Panc1 (cell line): Measurements from ENCODE around the gene ACOT4. TPM values are rescaled to one million over a fixed set of nuclear protein-coding genes. Genes with fewer than 3 reads are reported as not detected.
"Not testable (repeated sequence)": the region's sequence is repeated elsewhere in the genome, so short reads cannot be mapped to it uniquely, and the experiment has no call there.

Experiments
- ATAC-seq: fragments of 200-7000 bp; cut with Tn5 transposase; 2 replicates; pipeline ENCODE4 v1.9.1; 2020; ENCODE audit warnings: mild to moderate bottlenecking, moderate library complexity
- BruUV-seq: library from RNA; stranded (reverse); fragments of 400-500 nt; replicated peaks from 2 replicates; lab custom pipeline; 2021; lab: Mats Ljungman, UMichigan
- CTCF ChIA-PET: fragments of 300-600 bp; sonication (Branson Sonifier 250); formaldehyde crosslinking; loops from one replicate; lab custom pipeline; 2022; ENCODE audit warnings: antibody characterized with exemption; lab: Charles Lee
- POLR2A ChIA-PET: fragments of 300-600 bp; sonication (Branson Sonifier 250); formaldehyde crosslinking; loops from one replicate; lab custom pipeline; 2022; ENCODE audit warnings: antibody characterized with exemption; lab: Charles Lee
- DNase-seq: peaks from one replicate; pipeline ENCODE4 v3.0.0-alpha.2; 2010; ENCODE audit warnings: low read depth, low spot score
- H3K27ac ChIP-seq: 2 replicates; pipeline ENCODE4 v1.5.1; 2011; ENCODE audit warnings: mild to moderate bottlenecking, low read length, inconsistent platforms
- H3K27me3 ChIP-seq: fragments of 200-500 bp; sonication (Bioruptor generic); 2 replicates; pipeline ENCODE4 v1.6.0; 2014; ENCODE audit warnings: low read length, inconsistent platforms; ENCODE audit not compliant: control insufficient read depth, insufficient read depth
- H3K36me3 ChIP-seq: fragments of 200-500 bp; sonication (Bioruptor generic); 2 replicates; pipeline ENCODE4 v1.5.1; 2014; ENCODE audit warnings: inconsistent platforms, mild to moderate bottlenecking, low read length, moderate library complexity; ENCODE audit not compliant: control insufficient read depth, insufficient read depth
- H3K4me1 ChIP-seq: 2 replicates; pipeline ENCODE4 v1.5.1; 2011; ENCODE audit warnings: inconsistent platforms, mild to moderate bottlenecking, low read length, moderate library complexity; ENCODE audit not compliant: control insufficient read depth, insufficient read depth
- H3K4me3 ChIP-seq, 2 experiments: 2 replicates each; pipeline ENCODE4 v1.5.1; 2011 to 2012; ENCODE audit warnings: low read depth in 2 of 2, low read length in 2 of 2, mild to moderate bottlenecking in 2 of 2, inconsistent platforms in 1 of 2, moderate library complexity in 1 of 2
- H3K9me3 ChIP-seq: fragments of 200-500 bp; sonication (Bioruptor generic); 2 replicates; pipeline ENCODE4 v1.5.1; 2014; ENCODE audit warnings: low read depth, mild to moderate bottlenecking, inconsistent platforms, low read length, moderate library complexity; ENCODE audit not compliant: control insufficient read depth, insufficient read depth
- POLR2AphosphoS5 ChIP-seq: IDR thresholded peaks from 2 replicates; pipeline ENCODE4 v1.6.1; 2012; ENCODE audit warnings: mild to moderate bottlenecking, low read depth, low read length, moderate library complexity
- SIN3A ChIP-seq: IDR thresholded peaks from 2 replicates; pipeline ENCODE4 v1.6.1; 2012; ENCODE audit warnings: low read depth, mild to moderate bottlenecking, low read length, moderate library complexity, borderline replicate concordance; ENCODE audit not compliant: insufficient read depth
- TCF7L2 ChIP-seq: IDR thresholded peaks from 2 replicates; pipeline ENCODE4 v1.6.1; 2011; ENCODE audit warnings: mild to moderate bottlenecking, low read depth, low read length, inconsistent platforms
- in situ Hi-C: cut with HindIII; loops from 2 replicates; pipeline ENCODE4 v1.10.0; 2016; ENCODE audit warnings: low sequenced_read_pairs, low pct_unique_long_range_greater_than_20kb
- intact Hi-C: fragments of 100-400 bp; cut with micrococcal nuclease; formaldehyde crosslinking; loops from one replicate; pipeline ENCODE4 v1.10.0; 2022; ENCODE audit not compliant: unreplicated experiment
- total RNA-seq: library from RNA; stranded (reverse); gene quantifications from one replicate; pipeline ENCODE4 v1.2.1, GENCODE V29; 2021; ENCODE audit not compliant: unreplicated experiment
- TF ChIP-seq, protein P1 (sequence below), 2 experiments: IDR thresholded peaks; 2 replicates each; pipeline ENCODE4 v1.6.1; 2011 to 2012; ENCODE audit warnings: low read depth in 2 of 2, control low read depth in 1 of 2, low read length in 1 of 2, mild to moderate bottlenecking in 1 of 2, moderate library complexity in 1 of 2; ENCODE audit not compliant: insufficient read depth in 1 of 2
- TF ChIP-seq, protein P2 (sequence below): fragments of 450-650 bp; IDR thresholded peaks from 2 replicates; pipeline ENCODE4 v1.5.1; 2017; ENCODE audit warnings: mild to moderate bottlenecking

The ACOT4 gene
- total RNA-seq, 1 experiment from 2014 or later = 2.7 TPM

DNA sequence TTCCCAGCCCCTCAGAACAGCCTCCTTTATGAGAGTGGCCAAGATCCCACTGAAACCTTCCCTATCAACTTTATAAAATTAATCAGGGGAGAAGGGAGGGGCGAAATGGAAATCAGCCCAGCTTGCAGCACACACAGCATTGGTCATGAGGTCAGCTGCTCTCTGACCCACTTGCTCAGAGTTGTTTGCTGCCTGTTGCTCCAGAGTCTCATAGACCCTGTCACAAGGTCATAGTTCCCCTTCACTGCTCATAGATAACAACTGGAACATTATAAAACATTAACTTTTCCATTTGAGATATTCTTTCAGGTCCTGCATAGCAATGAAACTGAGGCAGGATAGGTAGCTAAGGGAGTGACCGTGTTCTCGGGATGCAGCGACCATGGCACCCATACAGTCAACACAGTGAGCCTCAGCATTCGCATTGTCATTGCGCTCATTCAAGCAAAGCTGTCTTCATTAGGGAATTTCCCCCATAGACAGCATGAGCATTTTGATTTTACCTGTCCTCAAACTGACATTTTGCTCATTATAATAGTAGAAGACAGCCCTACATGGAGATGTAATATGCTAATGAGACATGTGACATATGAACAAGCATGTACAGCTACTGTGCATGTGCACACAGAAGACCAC, 41.7 kb upstream of the ACOT4 start:
- H3K27ac ChIP-seq, H3K9me3 ChIP-seq, ATAC-seq, H3K4me3 ChIP-seq, H3K36me3 ChIP-seq, CTCF ChIA-PET, BruUV-seq, in situ Hi-C loops, DNase-seq, H3K27me3 ChIP-seq, H3K4me1 ChIP-seq, intact Hi-C loops, POLR2A ChIA-PET: not testable (repeated sequence)

DNA sequence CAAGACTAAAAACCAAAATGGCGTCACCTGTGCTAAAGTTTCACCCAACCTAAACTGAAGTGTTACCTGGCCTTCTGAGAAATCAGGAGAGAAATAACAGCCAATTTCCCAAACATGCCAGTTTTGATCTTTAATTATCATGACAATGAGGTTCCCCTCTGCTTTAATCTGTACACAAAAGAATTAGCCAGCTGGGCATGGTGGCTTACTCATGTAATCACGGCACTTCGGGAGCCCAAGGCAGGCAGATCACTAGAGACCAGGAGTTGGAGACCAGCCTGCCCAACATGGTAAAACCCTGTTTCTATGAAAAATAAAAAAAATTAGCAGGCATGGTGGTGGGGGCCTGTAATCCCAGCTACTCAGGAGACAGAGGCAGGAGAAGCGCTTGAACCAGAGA, 37.8 kb upstream of the ACOT4 start:
- ATAC-seq = no peak
- DNase-seq = no peak

DNA sequence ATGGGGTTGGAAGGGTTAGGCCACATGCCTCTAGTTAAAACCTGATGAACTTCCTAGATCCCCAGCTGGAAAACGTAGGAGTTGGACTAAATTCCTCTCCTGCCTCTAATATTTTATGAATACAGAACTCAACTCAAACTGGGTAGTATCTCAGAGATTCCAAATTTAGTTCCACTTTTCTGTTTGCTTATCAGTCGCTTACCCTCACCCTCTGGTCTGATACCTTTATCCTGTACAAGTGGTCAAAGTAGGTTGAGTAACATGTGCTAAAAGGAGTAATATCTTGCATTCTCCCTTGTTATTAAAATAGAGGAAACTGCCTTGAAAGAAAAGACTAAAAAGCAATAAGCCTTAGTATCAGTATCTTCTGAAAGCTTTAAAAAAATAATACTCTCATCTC, 34.5 kb upstream of the ACOT4 start:
- H3K27me3 ChIP-seq, DNase-seq, POLR2A ChIA-PET, CTCF ChIA-PET, H3K27ac ChIP-seq, H3K4me1 ChIP-seq, intact Hi-C loops, H3K36me3 ChIP-seq, ATAC-seq, H3K9me3 ChIP-seq, H3K4me3 ChIP-seq, in situ Hi-C loops, BruUV-seq: not testable (repeated sequence)

More for the DNA sequence above, 37.8 kb upstream of the ACOT4 start:
- no peak overlapping the region for H3K27ac ChIP-seq
- no peak overlapping the region for H3K4me3 ChIP-seq
- no TSS peak for BruUV-seq
- H3K27me3 ChIP-seq = no peaks in the 10 kb centered on the region
- intact Hi-C loops = no loop called here
- POLR2A ChIA-PET = no interaction called here
- TF ChIP-seq, protein P1, sequence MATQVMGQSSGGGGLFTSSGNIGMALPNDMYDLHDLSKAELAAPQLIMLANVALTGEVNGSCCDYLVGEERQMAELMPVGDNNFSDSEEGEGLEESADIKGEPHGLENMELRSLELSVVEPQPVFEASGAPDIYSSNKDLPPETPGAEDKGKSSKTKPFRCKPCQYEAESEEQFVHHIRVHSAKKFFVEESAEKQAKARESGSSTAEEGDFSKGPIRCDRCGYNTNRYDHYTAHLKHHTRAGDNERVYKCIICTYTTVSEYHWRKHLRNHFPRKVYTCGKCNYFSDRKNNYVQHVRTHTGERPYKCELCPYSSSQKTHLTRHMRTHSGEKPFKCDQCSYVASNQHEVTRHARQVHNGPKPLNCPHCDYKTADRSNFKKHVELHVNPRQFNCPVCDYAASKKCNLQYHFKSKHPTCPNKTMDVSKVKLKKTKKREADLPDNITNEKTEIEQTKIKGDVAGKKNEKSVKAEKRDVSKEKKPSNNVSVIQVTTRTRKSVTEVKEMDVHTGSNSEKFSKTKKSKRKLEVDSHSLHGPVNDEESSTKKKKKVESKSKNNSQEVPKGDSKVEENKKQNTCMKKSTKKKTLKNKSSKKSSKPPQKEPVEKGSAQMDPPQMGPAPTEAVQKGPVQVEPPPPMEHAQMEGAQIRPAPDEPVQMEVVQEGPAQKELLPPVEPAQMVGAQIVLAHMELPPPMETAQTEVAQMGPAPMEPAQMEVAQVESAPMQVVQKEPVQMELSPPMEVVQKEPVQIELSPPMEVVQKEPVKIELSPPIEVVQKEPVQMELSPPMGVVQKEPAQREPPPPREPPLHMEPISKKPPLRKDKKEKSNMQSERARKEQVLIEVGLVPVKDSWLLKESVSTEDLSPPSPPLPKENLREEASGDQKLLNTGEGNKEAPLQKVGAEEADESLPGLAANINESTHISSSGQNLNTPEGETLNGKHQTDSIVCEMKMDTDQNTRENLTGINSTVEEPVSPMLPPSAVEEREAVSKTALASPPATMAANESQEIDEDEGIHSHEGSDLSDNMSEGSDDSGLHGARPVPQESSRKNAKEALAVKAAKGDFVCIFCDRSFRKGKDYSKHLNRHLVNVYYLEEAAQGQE (IDR thresholded peaks at IDR 0.05; ENCODE audit: insufficient read depth in 1 of 2, low read depth in 2 of 2, low read length in 1 of 2) = no peak
- TF ChIP-seq, protein P2, sequence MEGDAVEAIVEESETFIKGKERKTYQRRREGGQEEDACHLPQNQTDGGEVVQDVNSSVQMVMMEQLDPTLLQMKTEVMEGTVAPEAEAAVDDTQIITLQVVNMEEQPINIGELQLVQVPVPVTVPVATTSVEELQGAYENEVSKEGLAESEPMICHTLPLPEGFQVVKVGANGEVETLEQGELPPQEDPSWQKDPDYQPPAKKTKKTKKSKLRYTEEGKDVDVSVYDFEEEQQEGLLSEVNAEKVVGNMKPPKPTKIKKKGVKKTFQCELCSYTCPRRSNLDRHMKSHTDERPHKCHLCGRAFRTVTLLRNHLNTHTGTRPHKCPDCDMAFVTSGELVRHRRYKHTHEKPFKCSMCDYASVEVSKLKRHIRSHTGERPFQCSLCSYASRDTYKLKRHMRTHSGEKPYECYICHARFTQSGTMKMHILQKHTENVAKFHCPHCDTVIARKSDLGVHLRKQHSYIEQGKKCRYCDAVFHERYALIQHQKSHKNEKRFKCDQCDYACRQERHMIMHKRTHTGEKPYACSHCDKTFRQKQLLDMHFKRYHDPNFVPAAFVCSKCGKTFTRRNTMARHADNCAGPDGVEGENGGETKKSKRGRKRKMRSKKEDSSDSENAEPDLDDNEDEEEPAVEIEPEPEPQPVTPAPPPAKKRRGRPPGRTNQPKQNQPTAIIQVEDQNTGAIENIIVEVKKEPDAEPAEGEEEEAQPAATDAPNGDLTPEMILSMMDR = no peak
- TF ChIP-seq POLR2AphosphoS5 = no peak
- no peak for TF ChIP-seq SIN3A
- no peak for TF ChIP-seq TCF7L2
- in situ Hi-C loops = no loop called here
- H3K4me1 ChIP-seq = no peaks in the 10 kb centered on the region
- CTCF ChIA-PET = no interaction called here
- H3K9me3 ChIP-seq = no peaks in the 10 kb centered on the region
- H3K36me3 ChIP-seq = no peaks in the 10 kb centered on the region

GRCh38 chr14:73558238-73558637, 33.4 kb upstream of the ACOT4 start:
- H3K27ac ChIP-seq, DNase-seq, in situ Hi-C loops, H3K9me3 ChIP-seq, POLR2A ChIA-PET, BruUV-seq, ATAC-seq, CTCF ChIA-PET, H3K4me1 ChIP-seq, H3K27me3 ChIP-seq, H3K36me3 ChIP-seq, H3K4me3 ChIP-seq, intact Hi-C loops: not testable (repeated sequence)

GRCh38 chr14:73562256-73562655, 29.4 kb upstream of the ACOT4 start:
- in situ Hi-C loops, H3K36me3 ChIP-seq, POLR2A ChIA-PET, H3K27me3 ChIP-seq, H3K4me1 ChIP-seq, ATAC-seq, H3K27ac ChIP-seq, H3K4me3 ChIP-seq, DNase-seq, intact Hi-C loops, H3K9me3 ChIP-seq, CTCF ChIA-PET, BruUV-seq: not testable (repeated sequence)
